Epidermal melanocyte (primary cell): Measurements from ENCODE around the gene LRRN4CL.
"Not testable (repeated sequence)": the region's sequence is repeated elsewhere in the genome, so short reads cannot be mapped to it uniquely, and the experiment has no call there.

Source experiments
- DNase-seq: peaks from one replicate; pipeline ENCODE4 v3.0.0; 2011; ENCODE audit warnings: low spot score; ENCODE audit not compliant: insufficient read length

Gene LRRN4CL

DNA sequence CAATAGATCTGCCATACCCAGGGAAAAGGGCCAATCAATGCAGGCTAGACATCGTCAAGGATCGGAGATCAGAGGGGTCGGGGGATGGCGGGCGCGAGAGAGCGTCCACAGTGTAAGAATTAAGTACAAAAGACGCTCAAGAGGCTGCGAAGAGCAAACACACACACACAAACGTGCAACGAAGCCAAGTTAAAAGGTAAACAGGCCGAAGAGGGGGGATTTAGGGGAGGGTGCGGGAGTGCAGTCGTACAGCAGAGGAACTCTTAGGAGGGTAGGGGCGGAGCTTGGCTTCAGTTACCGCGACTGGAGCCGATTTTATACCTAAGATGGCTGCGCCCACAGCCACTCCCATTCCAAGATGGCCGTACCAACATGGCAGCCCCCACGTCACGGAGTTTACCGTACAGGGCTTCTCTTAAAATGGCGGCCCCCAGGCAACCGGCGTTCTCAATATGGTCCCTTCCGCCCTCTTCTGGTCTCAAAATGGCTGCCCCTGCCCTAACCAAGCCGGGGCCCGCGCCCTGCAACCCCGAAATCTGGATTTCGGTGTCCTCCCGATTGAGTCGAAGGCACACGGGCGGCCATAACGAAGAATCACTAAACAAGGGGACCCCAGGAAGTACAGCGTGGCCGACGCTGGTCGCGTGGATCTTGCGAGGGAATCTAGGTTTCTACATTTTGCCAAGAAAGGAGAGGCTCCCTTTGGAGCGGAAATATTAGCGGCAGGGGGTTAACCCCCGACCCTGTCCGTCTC, 20.1 kb upstream of the LRRN4CL start:
- peak; percentile 92 for DNase-seq

DNA sequence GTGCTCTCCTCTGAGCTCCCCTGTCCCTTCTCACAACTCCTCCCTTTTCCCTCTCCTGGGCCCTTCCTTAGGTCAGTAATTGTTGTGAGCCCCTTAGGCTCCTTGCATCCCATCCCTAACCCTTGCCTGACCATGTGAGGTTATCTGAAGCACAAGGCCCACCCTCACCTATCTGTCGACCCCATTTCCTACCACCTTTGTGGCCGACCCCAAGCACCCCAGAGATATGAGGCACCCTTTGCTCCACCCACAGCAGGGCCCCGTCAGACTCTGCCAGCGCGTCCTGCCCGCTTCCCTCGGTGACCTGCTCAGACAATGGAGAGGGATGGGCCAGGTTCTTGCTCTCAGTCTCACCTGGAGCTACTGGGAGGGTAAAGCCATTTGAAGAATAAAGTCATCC, 19.5 kb upstream of the LRRN4CL start:
- no peak for DNase-seq

- no peak for DNase-seq
Measured at GRCh38 chr11:62708392-62708791, 19.1 kb upstream of the LRRN4CL start.

DNA sequence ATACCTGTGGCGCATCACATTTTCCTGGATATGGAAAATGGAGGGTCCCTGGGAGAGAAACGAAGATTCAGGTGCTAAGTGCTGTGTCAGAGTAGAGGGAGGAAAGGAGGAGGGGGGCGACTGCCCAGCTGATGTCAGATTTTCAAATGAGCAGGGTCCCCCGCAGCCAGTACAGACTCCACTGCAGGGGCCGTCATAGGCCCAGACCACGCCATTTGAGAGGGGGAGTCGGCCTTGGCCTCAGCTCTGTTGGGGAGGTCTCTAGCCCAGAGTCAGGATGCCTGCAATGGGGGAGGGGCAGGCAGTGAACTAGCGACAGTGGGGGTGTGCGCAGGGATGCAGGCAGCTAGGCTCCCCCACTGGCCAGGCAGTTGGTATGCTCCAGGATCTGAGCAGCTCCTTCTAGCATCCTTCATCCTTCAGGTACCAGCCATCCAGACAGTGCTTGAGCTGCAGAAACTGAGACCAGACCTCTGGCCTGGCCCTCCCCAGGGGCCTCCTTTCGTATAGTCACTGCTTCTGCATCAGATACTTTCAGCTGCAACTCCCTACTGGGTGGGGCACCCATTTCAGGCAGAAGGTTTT, 18.0 kb upstream of the LRRN4CL start, which contains the start of the genes BSCL2 and GNG3:
Gene BSCL2 (minus strand): TSS at position 148 of the 585 bp plus-strand sequence. CDS start 229 bp downstream, outside the sequence.
Gene GNG3 (plus strand): TSS at position 400 of the 585 bp plus-strand sequence. CDS start 620 bp downstream, outside the sequence.
- DNase-seq, result no peak

GRCh38 chr11:62706850-62707247, 17.5 kb upstream of the LRRN4CL start:
- no peak for DNase-seq

DNA sequence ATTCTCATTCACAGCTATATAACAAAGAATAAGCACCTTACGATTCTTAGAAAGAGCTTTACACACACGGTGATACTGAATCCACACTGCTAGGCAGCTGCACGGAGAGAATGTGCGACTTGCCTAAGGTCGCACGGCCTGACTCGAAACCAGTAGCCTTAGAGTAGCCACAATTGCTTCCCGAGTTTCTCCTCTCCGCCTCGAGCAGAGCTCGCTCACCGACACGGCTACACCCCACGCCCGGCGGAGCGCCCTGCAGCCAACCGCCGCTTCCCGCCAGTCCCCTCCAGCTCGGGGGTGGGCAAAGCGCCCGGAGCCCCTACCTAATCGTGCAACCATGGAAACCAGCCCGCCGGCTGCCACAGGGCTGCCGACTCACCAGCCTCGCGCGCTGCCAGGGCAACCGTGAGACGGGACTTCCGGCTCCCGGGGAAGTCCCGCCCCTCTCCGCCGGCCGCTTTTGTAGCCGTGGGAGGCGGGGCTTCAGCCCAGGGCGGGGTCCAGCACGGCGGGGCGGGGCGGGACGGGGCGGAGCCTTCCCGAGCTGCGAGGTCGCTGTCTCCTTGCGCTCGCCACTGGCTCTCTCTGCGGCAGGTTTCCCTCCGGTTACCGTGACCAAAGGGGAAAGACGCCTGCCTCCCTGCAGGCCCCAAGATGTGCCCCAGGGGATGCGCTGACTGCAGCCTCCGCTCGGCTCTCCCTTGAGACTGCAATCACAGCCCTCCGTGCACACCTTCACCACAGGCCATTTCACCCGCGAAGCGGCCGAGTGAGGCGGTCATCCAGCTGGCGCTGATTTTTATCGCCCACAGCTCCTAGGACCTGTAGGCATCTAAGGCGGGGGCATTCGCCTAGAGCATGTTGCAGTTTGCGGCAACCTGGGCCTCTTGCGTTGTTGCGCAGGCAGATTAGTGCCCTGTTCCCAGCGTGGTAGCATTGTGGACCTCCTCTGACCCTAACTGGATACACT, 16.8 kb upstream of the LRRN4CL start:
- DNase-seq, result peak; percentile 79

DNA sequence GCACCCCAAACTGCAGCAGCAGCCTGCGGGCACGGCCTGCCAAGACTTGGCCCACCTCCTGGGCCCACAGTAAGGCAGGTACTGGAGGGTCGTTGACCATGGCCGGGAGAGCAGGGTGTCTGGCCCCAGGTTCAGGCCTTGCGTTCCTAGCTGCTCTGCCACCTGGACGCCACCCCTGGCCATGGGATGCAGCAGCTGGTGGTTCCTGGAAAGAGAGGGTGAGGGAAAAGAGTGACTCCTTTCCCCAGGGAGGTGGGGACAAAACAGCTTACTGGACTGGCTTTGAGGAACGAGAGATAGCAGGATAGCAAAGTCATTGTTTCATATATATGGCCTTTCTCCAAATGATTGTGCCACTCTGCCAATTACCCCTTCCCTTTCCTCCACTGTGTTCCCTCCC, 16.1 kb upstream of the LRRN4CL start:
- no peak for DNase-seq

- not testable (repeated sequence) for DNase-seq
Measured at GRCh38 chr11:62703921-62704320, 14.6 kb upstream of the LRRN4CL start.

- no peak for DNase-seq
Measured at GRCh38 chr11:62702246-62702645, 12.9 kb upstream of the LRRN4CL start.

- peak; percentile 69 for DNase-seq
Measured at GRCh38 chr11:62694455-62695167, 5.3 kb upstream of the LRRN4CL start.

DNA sequence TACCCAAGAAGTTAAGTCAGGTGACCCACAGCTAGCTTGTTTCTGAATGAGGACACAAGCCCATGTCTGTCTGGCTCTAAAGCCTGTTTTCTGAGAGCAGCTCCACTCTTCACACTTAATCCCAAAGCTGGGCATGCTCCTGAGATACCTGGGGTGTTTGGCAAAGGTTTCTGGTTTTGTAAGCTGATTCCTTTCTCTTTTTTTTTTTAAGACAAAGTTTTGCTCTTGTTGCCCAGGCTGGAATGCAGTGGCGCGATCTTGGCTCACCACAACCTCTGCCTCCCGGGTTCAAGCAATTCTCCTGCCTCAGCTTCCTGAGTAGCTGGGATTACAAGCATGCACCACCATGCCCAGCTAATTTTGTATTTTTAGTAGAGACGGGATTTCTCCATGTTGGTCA, 4.3 kb upstream of the LRRN4CL start:
- DNase-seq, result not testable (repeated sequence)

DNA sequence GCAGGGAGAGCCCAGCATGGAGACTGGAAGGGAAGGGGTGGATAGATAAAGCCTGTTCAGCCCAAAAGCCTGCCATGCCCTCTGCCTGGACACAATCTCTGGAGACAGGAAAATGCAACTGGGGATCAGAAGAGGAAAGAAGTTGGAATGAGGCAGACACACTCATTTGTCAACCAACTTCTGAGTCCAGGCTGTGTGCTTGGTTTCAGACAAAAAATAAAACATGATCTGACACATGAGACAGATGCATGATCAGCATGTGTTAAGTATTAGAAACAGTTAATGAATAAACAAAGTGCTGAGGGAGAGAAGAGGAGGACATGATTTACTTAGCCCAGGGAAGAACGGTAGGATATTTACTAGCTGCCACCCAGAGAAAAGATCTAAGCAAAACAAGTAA, 839 bp downstream of the LRRN4CL start:
- DNase-seq, result no peak

DNA sequence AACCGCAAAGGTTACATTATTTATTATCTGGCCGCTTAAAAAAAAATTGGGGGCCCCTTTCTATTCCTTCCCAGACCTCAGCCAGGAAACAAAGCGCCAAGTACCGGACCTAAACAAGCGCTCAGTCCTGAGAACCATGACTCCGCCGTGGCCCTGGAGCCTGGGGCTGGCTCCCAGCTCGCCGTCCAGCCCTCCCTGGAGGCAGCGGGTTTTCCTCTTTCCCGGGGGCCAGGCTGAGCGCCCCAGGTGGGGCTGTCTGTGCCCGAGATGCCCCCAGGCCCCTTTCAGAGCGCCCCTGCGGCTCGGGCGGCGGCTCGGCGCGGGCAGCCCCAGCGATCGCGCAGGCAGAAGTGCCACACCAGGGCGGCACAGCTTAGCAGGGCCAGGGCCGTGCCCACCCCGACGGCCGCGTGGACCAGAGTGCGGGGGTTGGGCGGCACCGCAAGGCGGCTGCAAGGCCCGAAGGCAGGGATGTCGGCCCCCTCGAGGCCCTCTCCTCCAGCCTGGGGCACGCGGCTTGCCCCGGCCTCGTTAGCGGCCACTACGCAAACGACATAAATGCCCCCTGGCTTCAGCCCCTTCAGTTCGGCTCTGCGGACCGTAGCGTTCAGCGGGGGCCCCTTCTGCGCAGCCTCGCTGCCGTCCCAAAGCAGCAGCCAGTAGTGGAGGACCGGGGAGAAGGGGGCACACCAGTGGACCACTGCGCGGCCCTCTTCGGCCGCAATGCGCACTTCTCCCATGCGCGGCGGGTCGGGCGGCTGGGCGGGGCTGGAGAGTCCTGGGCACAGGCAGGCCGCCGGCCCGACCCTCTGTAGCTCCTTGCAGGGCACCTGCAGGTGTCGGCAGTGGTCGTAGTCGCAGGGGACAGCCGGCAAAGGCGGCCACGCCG, 1.6 kb downstream of the LRRN4CL start:
- DNase-seq, result no peak

DNA sequence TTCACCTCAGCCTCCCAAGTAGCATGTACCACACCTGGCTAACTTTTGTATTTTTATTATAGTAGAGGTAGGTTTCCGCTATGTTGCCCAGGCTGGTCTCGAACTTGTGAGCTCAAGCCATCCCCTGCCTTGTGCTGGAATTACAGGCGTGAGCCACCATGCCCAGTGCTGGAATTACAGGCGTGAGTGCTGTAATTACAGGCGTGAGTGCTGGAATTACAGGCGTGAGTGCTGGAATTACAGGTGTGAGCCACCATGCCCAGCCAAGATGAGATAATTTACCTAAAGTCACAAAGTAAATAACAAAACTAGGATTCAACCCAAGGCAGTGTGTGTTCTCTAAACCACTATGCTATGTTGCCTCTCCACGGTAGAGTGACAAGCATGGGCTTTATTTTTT, 6.8 kb downstream of the LRRN4CL start:
- DNase-seq, result no peak

DNA sequence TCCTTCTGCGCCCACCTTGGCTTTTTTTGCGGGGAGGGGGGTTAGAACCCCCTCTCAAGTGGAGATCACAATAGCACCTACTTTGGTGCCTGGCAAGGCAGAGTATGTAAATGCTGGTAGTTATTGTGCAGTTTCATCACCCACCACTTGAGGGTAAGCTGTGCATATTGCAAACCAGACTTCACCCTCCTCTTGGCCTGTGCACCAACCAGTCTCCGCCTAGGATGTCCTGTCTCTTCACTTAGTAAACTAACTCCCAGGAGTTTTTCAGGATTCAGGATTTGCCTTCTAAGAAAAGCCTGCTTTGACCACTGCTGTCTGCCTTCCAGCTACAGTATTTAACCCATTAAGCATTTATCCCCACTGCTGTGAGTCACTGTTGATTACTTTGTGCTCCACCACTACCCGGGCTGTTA, 8.5 kb downstream of the LRRN4CL start:
- peak; percentile 82 for DNase-seq

- peak; percentile 94 for DNase-seq
Measured at GRCh38 chr11:62678770-62679696, 10.3 kb downstream of the LRRN4CL start, which contains the start of gene UBXN1. Gene UBXN1 (minus strand): TSS chr11:62679073. CDS start chr11:62678923, 150 bp downstream.

DNA sequence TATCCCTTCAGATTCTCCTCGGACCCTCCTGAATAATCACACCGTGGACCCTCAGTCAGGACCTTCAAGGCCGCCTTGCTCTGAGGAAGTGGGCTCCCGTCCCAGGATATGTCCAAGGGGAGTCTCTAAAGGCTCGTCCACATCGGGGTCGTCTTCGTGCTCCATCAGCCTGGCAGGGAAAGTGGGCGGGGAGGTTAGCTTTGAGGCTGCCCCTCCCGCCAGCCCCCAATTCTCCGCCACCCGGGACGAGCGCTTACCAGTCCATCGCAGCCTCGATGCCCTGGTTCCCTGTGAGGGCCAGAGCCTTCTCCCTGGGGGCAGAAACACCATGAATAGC, 10.9 kb downstream of the LRRN4CL start:
- no peak for DNase-seq

DNA sequence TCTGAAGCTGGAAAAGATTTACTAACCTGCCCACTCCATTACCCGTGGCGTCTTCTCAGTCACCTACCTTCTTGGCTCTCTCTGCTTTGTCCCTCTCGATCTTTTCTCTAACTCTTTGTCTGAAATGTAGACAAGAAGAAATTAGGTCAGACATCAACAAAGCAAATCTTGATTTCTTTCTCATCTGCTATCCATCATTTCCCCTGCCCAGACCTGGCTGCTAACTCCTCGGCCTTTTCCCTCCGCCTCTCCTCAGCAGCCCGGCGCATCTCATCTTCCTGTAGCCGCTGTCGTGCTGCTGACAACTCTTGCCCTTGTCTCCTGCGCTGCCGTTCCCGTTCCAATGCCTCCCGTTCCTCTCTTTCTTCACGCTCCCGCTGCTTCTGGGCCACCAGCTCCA, 11.6 kb downstream of the LRRN4CL start:
- no peak for DNase-seq

- no peak for DNase-seq
Measured at GRCh38 chr11:62677156-62677555, 12.2 kb downstream of the LRRN4CL start.
